ENCODE results near the gene CSF2. TPM values are rescaled to one million over a fixed set of nuclear protein-coding genes. Genes with fewer than 3 reads are reported as not detected.
"Not testable (repeated sequence)": the region's sequence is repeated elsewhere in the genome, so short reads cannot be mapped to it uniquely, and the experiment has no call there.

The CSF2 gene
- total RNA-seq, 1 donor from 2014 or later, result not detected

DNA sequence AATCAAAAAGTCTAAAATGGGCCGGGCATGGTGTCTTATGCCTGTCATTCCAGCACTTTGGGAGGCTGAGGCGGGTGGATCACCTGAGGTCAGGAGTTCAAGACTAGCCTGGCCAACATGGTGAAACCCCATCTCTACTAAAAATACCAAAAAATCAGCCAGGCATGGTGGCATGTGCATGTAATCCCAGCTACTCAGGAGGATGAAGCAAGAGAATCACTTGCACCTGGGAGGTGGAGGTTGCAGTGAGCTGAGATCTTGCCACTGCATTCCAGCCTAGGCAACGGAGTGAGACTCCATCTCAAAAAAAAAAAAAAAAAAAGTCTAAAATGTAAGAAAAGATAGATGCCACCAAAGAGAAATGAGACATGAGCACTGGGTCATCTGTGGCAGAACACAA, 49.4 kb downstream of the CSF2 start:
- intact Hi-C loops (cut with DNase I); DNase-seq (ENCODE audit: low spot score); ATAC-seq: not testable (repeated sequence)

DNA sequence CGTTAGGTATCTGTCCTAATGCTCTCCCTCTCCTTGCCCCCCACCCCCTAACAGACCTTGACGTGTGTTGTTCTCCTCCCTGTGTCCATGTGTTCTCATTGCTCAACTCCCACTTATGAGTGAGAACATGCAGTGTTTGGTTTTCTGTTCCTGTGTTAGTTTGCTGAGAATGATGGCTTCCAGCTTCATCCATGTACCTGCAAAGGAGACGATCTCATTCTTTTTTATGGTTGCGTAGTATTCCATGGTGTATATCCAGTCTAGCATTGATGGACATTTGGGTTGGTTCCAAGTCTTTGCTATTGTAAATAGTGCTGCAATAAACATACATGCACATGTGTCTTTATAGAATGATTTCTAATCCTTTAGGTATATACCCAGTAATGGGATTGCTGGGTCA, 50.0 kb downstream of the CSF2 start:
- intact Hi-C loops (cut with DNase I); ATAC-seq; DNase-seq (ENCODE audit: low spot score): not testable (repeated sequence)

Other genes with a start within 250 kb of the CSF2 start
- not detected for gene MEIKIN, start 128.1 kb upstream of the CSF2 start, total RNA-seq
- 3.3 TPM for gene ACSL6, start 62.1 kb upstream of the CSF2 start, total RNA-seq
- not detected for gene IL3, start 13.1 kb upstream of the CSF2 start, total RNA-seq
- 26.9 TPM for gene P4HA2, start 154.1 kb downstream of the CSF2 start, total RNA-seq
- 50.2 TPM for gene PDLIM4, start 183.9 kb downstream of the CSF2 start, total RNA-seq
- gene SLC22A4, start 220.6 kb downstream of the CSF2 start, total RNA-seq, result 5.7 TPM